ENCODE results near the gene RDH13. TPM values are rescaled to one million over a fixed set of nuclear protein-coding genes. Genes with fewer than 3 reads are reported as not detected.
"Not testable (repeated sequence)": the region's sequence is repeated elsewhere in the genome, so short reads cannot be mapped to it uniquely, and the experiment has no call there.

Gene RDH13
- total and polyA plus RNA-seq, 12 donors, result 6.8 to 27.9 (median 9.8) TPM

- H3K27me3 ChIP-seq; intact Hi-C loops (cut with DNase I); H3K27ac ChIP-seq; H3K36me3 ChIP-seq (replicated peaks in 1 of 2); H3K4me3 ChIP-seq; H3K4me1 ChIP-seq (replicated peaks in 1 of 2); DNase-seq; H3K9me3 ChIP-seq (replicated peaks in 1 of 3): not testable (repeated sequence)
- 62 to 74% (median 66%) methylated on average over 11 of the region's 11 CpGs for WGBS, 4 donors
Measured at GRCh38 chr19:55006795-55007194, 56.2 kb downstream of the RDH13 start.

- intact Hi-C loops (cut with DNase I), result no loop called here
- Histone ChIP-seq H3K27ac (peak overlapping the region in 1 of 5 donors; percentile 47), H3K4me3 (peak overlapping the region in 1 of 4 donors; percentile 19)
Measured at GRCh38 chr19:55005684-55006488, 57.1 kb downstream of the RDH13 start.

GRCh38 chr19:55000761-55001160 is 62.2 kb downstream of the RDH13 start:
- DNase-seq, result no peak
- WGBS, 4 donors, result 54 to 66% (median 63%) methylated on average over 5 of the region's 5 CpGs
- no peak for TF ChIP-seq POLR2A (IDR thresholded peaks at IDR 0.05)
- no peak for TF ChIP-seq CTCF (IDR thresholded peaks at IDR 0.05)
- H3K27ac ChIP-seq, result no peak overlapping the region
- no peaks in the 10 kb centered on the region for H3K4me1 ChIP-seq (replicated peaks in 1 of 2)
- H3K4me3 ChIP-seq, result no peak overlapping the region
- intact Hi-C loops (cut with DNase I), result no loop called here
- H3K9me3 ChIP-seq (replicated peaks in 1 of 3), result no peaks in the 10 kb centered on the region
- no peaks in the 10 kb centered on the region for H3K27me3 ChIP-seq
- H3K36me3 ChIP-seq (replicated peaks in 1 of 2), result no peaks in the 10 kb centered on the region

More at GRCh38 chr19:55005684-55006488, 57.1 kb downstream of the RDH13 start:
- DNase-seq, result peak in 5 of 7 donors; percentile 10 to 54 (median 20)
- 41 to 58% (median 51%) methylated on average over 10 of the region's 10 CpGs for WGBS, 4 donors
- TF ChIP-seq CTCF (IDR thresholded peaks at IDR 0.05) (no peak), POLR2A (IDR thresholded peaks at IDR 0.05) (no peak)
- Histone ChIP-seq H3K4me1 (replicated peaks in 1 of 2) (no peaks in the 10 kb centered on the region), H3K27me3 (no peaks in the 10 kb centered on the region), H3K9me3 (replicated peaks in 1 of 3) (no peaks in the 10 kb centered on the region), H3K36me3 (replicated peaks in 1 of 2) (no peaks in the 10 kb centered on the region)

- H3K36me3 ChIP-seq (replicated peaks in 1 of 2); H3K4me1 ChIP-seq (replicated peaks in 1 of 2); H3K9me3 ChIP-seq (replicated peaks in 1 of 3); H3K27me3 ChIP-seq; intact Hi-C loops (cut with DNase I); H3K27ac ChIP-seq; H3K4me3 ChIP-seq; DNase-seq: not testable (repeated sequence)
- 74 to 93% (median 88%) methylated on average over 12 to 23 of the region's 23 CpGs; no CpG with 5 or more reads in 1 of the 4 donors for WGBS, 4 donors
Measured at GRCh38 chr19:54998751-54999239, 64.2 kb downstream of the RDH13 start.

GRCh38 chr19:54995561-54995960 is 67.4 kb downstream of the RDH13 start:
- H3K4me3 ChIP-seq, result no peak overlapping the region
- intact Hi-C loops (cut with DNase I), result no loop called here
- TF ChIP-seq CTCF (IDR thresholded peaks at IDR 0.05) (no peak), POLR2A (IDR thresholded peaks at IDR 0.05) (no peak)
- H3K27ac ChIP-seq, result no peak overlapping the region
- no peaks in the 10 kb centered on the region for H3K4me1 ChIP-seq (replicated peaks in 1 of 2)
- no peaks in the 10 kb centered on the region for H3K9me3 ChIP-seq (replicated peaks in 1 of 3)
- H3K27me3 ChIP-seq, result no peaks in the 10 kb centered on the region
- no peaks in the 10 kb centered on the region for H3K36me3 ChIP-seq (replicated peaks in 1 of 2)
- 61 to 74% (median 67%) methylated on average over 3 of the region's 3 CpGs for WGBS, 4 donors
- DNase-seq, result no peak

Other genes with a start within 250 kb of the RDH13 start
- under 1 TPM in 1 of 9 donors, not detected in 8; 0.11 TPM for gene KIR3DL1, start 246.7 kb downstream of the RDH13 start, total RNA-seq
- gene KIR3DL1, start 246.7 kb downstream of the RDH13 start, polyA plus RNA-seq, result under 1 TPM in 1 of 3 donors, not detected in 2; 0.09 TPM
- not detected for gene KIR2DS4, start 230.5 kb downstream of the RDH13 start, total RNA-seq
- gene KIR2DS4, start 230.5 kb downstream of the RDH13 start, polyA plus RNA-seq, result under 1 TPM in 1 of 3 donors, not detected in 2; 0.16 TPM
- gene KIR3DL2, start 212.7 kb downstream of the RDH13 start, total RNA-seq, result not detected
- under 1 TPM in 2 of 3 donors, not detected in 1; 0.03 to 0.15 TPM for gene KIR3DL2, start 212.7 kb downstream of the RDH13 start, polyA plus RNA-seq
- 1 to 10 TPM in 2 of 9 donors, under 1 TPM in 4, not detected in 3; 0.27 to 3.3 (median 0.61) TPM for gene FCAR, start 188.9 kb downstream of the RDH13 start, total RNA-seq
- under 1 TPM in 2 of 3 donors, not detected in 1; 0.13 to 0.24 TPM for gene FCAR, start 188.9 kb downstream of the RDH13 start, polyA plus RNA-seq
- gene NCR1, start 157.0 kb downstream of the RDH13 start, total RNA-seq, result under 1 TPM in 2 of 9 donors, not detected in 7; 0.17 to 0.55 TPM
- gene NCR1, start 157.0 kb downstream of the RDH13 start, polyA plus RNA-seq, result not detected
- not detected for gene NLRP7, start 115.6 kb downstream of the RDH13 start, total RNA-seq
- under 1 TPM in 1 of 3 donors, not detected in 2; 0.05 TPM for gene NLRP7, start 115.6 kb downstream of the RDH13 start, polyA plus RNA-seq
- 1 to 10 TPM in 5 of 9 donors, under 1 TPM in 4; 0.34 to 4.4 (median 1.3) TPM for gene NLRP2, start 96.8 kb downstream of the RDH13 start, total RNA-seq
- gene NLRP2, start 96.8 kb downstream of the RDH13 start, polyA plus RNA-seq, result 1 to 10 TPM in 2 of 3 donors, under 1 TPM in 1; 0.08 to 3.9 (median 2.3) TPM
- gene GP6, start 24.9 kb downstream of the RDH13 start, total RNA-seq, result under 1 TPM in 2 of 9 donors, not detected in 7; 0.11 to 0.22 TPM
- gene GP6, start 24.9 kb downstream of the RDH13 start, polyA plus RNA-seq, result under 1 TPM in 1 of 3 donors, not detected in 2; 0.07 TPM
- 1 to 10 TPM in 6 of 9 donors, under 1 TPM in 2, not detected in 1; 0.60 to 4.4 (median 2.0) TPM for gene EPS8L1, start 12.7 kb upstream of the RDH13 start, total RNA-seq
- gene EPS8L1, start 12.7 kb upstream of the RDH13 start, polyA plus RNA-seq, result 1 to 10 TPM in 2 of 3 donors, not detected in 1; 3.6 to 8.0 TPM
- gene PPP1R12C, start 54.5 kb upstream of the RDH13 start, total RNA-seq, result 100 to 1,000 TPM in 1 of 9 donors, 10 to 100 TPM in 8; 45.8 to 113 (median 74.2) TPM
- gene PPP1R12C, start 54.5 kb upstream of the RDH13 start, polyA plus RNA-seq, result 100 to 1,000 TPM in 2 of 3 donors, 10 to 100 TPM in 1; 22.1 to 251 (median 220) TPM
- 10 to 100 TPM in 1 of 9 donors, 1 to 10 TPM in 1, under 1 TPM in 4, not detected in 3; 0.36 to 11.1 (median 0.90) TPM for gene TNNT1, start 86.1 kb upstream of the RDH13 start, total RNA-seq
- 1 to 10 TPM in 1 of 3 donors, under 1 TPM in 1, not detected in 1; 0.48 to 2.5 TPM for gene TNNT1, start 86.1 kb upstream of the RDH13 start, polyA plus RNA-seq
- 100 to 1,000 TPM in 1 of 9 donors, 10 to 100 TPM in 1, 1 to 10 TPM in 1, not detected in 6; 9.7 to 461 (median 20.5) TPM for gene TNNI3, start 94.6 kb upstream of the RDH13 start, total RNA-seq
- 10 to 100 TPM in 2 of 3 donors, under 1 TPM in 1; 0.51 to 25.3 (median 24.4) TPM for gene TNNI3, start 94.6 kb upstream of the RDH13 start, polyA plus RNA-seq
- gene DNAAF3, start 103.5 kb upstream of the RDH13 start, total RNA-seq, result 1 to 10 TPM; 1.9 to 5.8 (median 3.4) TPM
- gene DNAAF3, start 103.5 kb upstream of the RDH13 start, polyA plus RNA-seq, result 1 to 10 TPM; 2.1 to 4.5 (median 3.9) TPM
- gene SYT5, start 117.1 kb upstream of the RDH13 start, total RNA-seq, result 10 to 100 TPM in 2 of 9 donors, 1 to 10 TPM in 2, under 1 TPM in 2, not detected in 3; 0.07 to 12.1 (median 3.5) TPM
- 10 to 100 TPM; 19.5 to 52.0 (median 22.1) TPM for gene SYT5, start 117.1 kb upstream of the RDH13 start, polyA plus RNA-seq
- gene PTPRH, start 146.4 kb upstream of the RDH13 start, total RNA-seq, result 100 to 1,000 TPM in 1 of 9 donors, 10 to 100 TPM in 8; 42.8 to 159 (median 54.8) TPM
- 10 to 100 TPM; 30.1 to 54.9 (median 34.9) TPM for gene PTPRH, start 146.4 kb upstream of the RDH13 start, polyA plus RNA-seq
- 1 to 10 TPM; 1.5 to 5.2 (median 4.1) TPM for gene TMEM86B, start 165.6 kb upstream of the RDH13 start, total RNA-seq
- 10 to 100 TPM in 2 of 3 donors, under 1 TPM in 1; 0.20 to 47.8 (median 23.1) TPM for gene TMEM86B, start 165.6 kb upstream of the RDH13 start, polyA plus RNA-seq
- 100 to 1,000 TPM in 2 of 9 donors, 10 to 100 TPM in 7; 28.9 to 116 (median 87.2) TPM for gene PPP6R1, start 195.9 kb upstream of the RDH13 start, total RNA-seq
- 100 to 1,000 TPM in 1 of 3 donors, 10 to 100 TPM in 2; 33.4 to 102 (median 56.1) TPM for gene PPP6R1, start 195.9 kb upstream of the RDH13 start, polyA plus RNA-seq
- 10 to 100 TPM; 22.0 to 46.0 (median 31.8) TPM for gene HSPBP1, start 217.0 kb upstream of the RDH13 start, total RNA-seq
- 10 to 100 TPM; 18.8 to 49.8 (median 49.2) TPM for gene HSPBP1, start 217.0 kb upstream of the RDH13 start, polyA plus RNA-seq
- 10 to 100 TPM in 7 of 9 donors, 1 to 10 TPM in 2; 2.0 to 24.9 (median 13.1) TPM for gene BRSK1, start 220.8 kb upstream of the RDH13 start, total RNA-seq
- gene BRSK1, start 220.8 kb upstream of the RDH13 start, polyA plus RNA-seq, result 10 to 100 TPM in 2 of 3 donors, 1 to 10 TPM in 1; 7.2 to 64.3 (median 27.6) TPM

Data from adrenal gland (tissue), 12 donors.